ENCODE measurements around the gene ATP9A.
"Not testable (repeated sequence)": the region's sequence is repeated elsewhere in the genome, so short reads cannot be mapped to it uniquely, and the experiment has no call there.

ATP9A gene

GRCh38 chr20:51758978-51759544 is 9.1 kb downstream of the ATP9A start:
- H3K9me2 ChIP-seq (replicated peaks; ENCODE audit: control insufficient read depth, low read length), result no peaks in the 10 kb centered on the region
- no peaks in the 10 kb centered on the region for H3F3A ChIP-seq (ENCODE audit: control insufficient read depth, insufficient read depth)
- TF ChIP-seq CTCF (IDR thresholded peaks at IDR 0.05; ENCODE audit: low read depth, low read length, poor library complexity, severe bottlenecking) (no peak), EZH2phosphoT487 (IDR thresholded peaks at IDR 0.05; ENCODE audit: borderline replicate concordance, low read length) (no peak)
- no peaks in the 10 kb centered on the region for H3K4me1 ChIP-seq (ENCODE audit: control insufficient read depth, low read length)
- H3K27me3 ChIP-seq (ENCODE audit: control insufficient read depth, low read length), result no peaks in the 10 kb centered on the region
- H4K20me1 ChIP-seq (ENCODE audit: control insufficient read depth, insufficient read depth, low read depth, low read length), result no peaks in the 10 kb centered on the region
- H3K4me2 ChIP-seq (ENCODE audit: low read length), result no peak overlapping the region
- H3K27ac ChIP-seq (ENCODE audit: low read depth, low read length), result no peak overlapping the region
- no peaks in the 10 kb centered on the region for H3K36me3 ChIP-seq (ENCODE audit: control insufficient read depth, low read length)
- H3K9me3 ChIP-seq (ENCODE audit: control insufficient read depth, insufficient read depth, low read length), result no peaks in the 10 kb centered on the region
- H3K4me3 ChIP-seq (ENCODE audit: low read length), result no peak overlapping the region
- H3K79me2 ChIP-seq (ENCODE audit: control insufficient read depth, low read length), result no peaks in the 10 kb centered on the region

- Histone ChIP-seq H3K36me3 (ENCODE audit: control insufficient read depth, low read length) (no peaks in the 10 kb centered on the region), H3K9me2 (replicated peaks; ENCODE audit: control insufficient read depth, low read length) (no peaks in the 10 kb centered on the region), H3K27me3 (ENCODE audit: control insufficient read depth, low read length) (no peaks in the 10 kb centered on the region), H3K27ac (ENCODE audit: low read depth, low read length) (no peak overlapping the region), H3F3A (ENCODE audit: control insufficient read depth, insufficient read depth) (no peaks in the 10 kb centered on the region), H3K4me2 (ENCODE audit: low read length) (no peak overlapping the region), H3K9me3 (ENCODE audit: control insufficient read depth, insufficient read depth, low read length) (no peaks in the 10 kb centered on the region), H3K4me3 (ENCODE audit: low read length) (no peak overlapping the region), H3K4me1 (ENCODE audit: control insufficient read depth, low read length) (no peaks in the 10 kb centered on the region), H4K20me1 (ENCODE audit: control insufficient read depth, insufficient read depth, low read depth, low read length) (no peaks in the 10 kb centered on the region), H3K79me2 (ENCODE audit: control insufficient read depth, low read length) (no peaks in the 10 kb centered on the region)
- TF ChIP-seq EZH2phosphoT487 (IDR thresholded peaks at IDR 0.05; ENCODE audit: borderline replicate concordance, low read length) (no peak), CTCF (IDR thresholded peaks at IDR 0.05; ENCODE audit: low read depth, low read length, poor library complexity, severe bottlenecking) (no peak)
Observed at GRCh38 chr20:51757226-51757625, 11.0 kb downstream of the ATP9A start.

- Histone ChIP-seq H3K4me2 (ENCODE audit: low read length) (no peak overlapping the region), H3K9me2 (replicated peaks; ENCODE audit: control insufficient read depth, low read length) (no peaks in the 10 kb centered on the region), H3K79me2 (ENCODE audit: control insufficient read depth, low read length) (no peaks in the 10 kb centered on the region), H3K4me3 (ENCODE audit: low read length) (no peak overlapping the region), H3K36me3 (ENCODE audit: control insufficient read depth, low read length) (no peaks in the 10 kb centered on the region), H3K4me1 (ENCODE audit: control insufficient read depth, low read length) (no peaks in the 10 kb centered on the region), H4K20me1 (ENCODE audit: control insufficient read depth, insufficient read depth, low read depth, low read length) (no peaks in the 10 kb centered on the region), H3K9me3 (ENCODE audit: control insufficient read depth, insufficient read depth, low read length) (no peaks in the 10 kb centered on the region), H3K27ac (ENCODE audit: low read depth, low read length) (no peak overlapping the region), H3F3A (ENCODE audit: control insufficient read depth, insufficient read depth) (no peaks in the 10 kb centered on the region), H3K27me3 (ENCODE audit: control insufficient read depth, low read length) (no peaks in the 10 kb centered on the region)
- TF ChIP-seq EZH2phosphoT487 (IDR thresholded peaks at IDR 0.05; ENCODE audit: borderline replicate concordance, low read length), result no peak
- TF ChIP-seq CTCF (IDR thresholded peaks at IDR 0.05; ENCODE audit: low read depth, low read length, poor library complexity, severe bottlenecking), result no peak
Observed at GRCh38 chr20:51756653-51757052, 11.5 kb downstream of the ATP9A start.

GRCh38 chr20:51753220-51753619 is 15.0 kb downstream of the ATP9A start:
- not testable (repeated sequence) for H3K9me2 ChIP-seq (replicated peaks; ENCODE audit: control insufficient read depth, low read length); H3K27ac ChIP-seq (ENCODE audit: low read depth, low read length); H3K4me3 ChIP-seq (ENCODE audit: low read length); H4K20me1 ChIP-seq (ENCODE audit: control insufficient read depth, insufficient read depth, low read depth, low read length); H3K27me3 ChIP-seq (ENCODE audit: control insufficient read depth, low read length); H3K9me3 ChIP-seq (ENCODE audit: control insufficient read depth, insufficient read depth, low read length); H3K79me2 ChIP-seq (ENCODE audit: control insufficient read depth, low read length); H3F3A ChIP-seq (ENCODE audit: control insufficient read depth, insufficient read depth); H3K4me1 ChIP-seq (ENCODE audit: control insufficient read depth, low read length); H3K4me2 ChIP-seq (ENCODE audit: low read length); H3K36me3 ChIP-seq (ENCODE audit: control insufficient read depth, low read length)

Measured in DOHH2 (cell line).